ENCODE data around the gene BRSK1. TPM values are rescaled to one million over a fixed set of nuclear protein-coding genes. Genes with fewer than 3 reads are reported as not detected.

Gene BRSK1
- total RNA-seq, 4 donors from 2014 or later: 0.68 to 2.3 (median 1.6) TPM

DNA sequence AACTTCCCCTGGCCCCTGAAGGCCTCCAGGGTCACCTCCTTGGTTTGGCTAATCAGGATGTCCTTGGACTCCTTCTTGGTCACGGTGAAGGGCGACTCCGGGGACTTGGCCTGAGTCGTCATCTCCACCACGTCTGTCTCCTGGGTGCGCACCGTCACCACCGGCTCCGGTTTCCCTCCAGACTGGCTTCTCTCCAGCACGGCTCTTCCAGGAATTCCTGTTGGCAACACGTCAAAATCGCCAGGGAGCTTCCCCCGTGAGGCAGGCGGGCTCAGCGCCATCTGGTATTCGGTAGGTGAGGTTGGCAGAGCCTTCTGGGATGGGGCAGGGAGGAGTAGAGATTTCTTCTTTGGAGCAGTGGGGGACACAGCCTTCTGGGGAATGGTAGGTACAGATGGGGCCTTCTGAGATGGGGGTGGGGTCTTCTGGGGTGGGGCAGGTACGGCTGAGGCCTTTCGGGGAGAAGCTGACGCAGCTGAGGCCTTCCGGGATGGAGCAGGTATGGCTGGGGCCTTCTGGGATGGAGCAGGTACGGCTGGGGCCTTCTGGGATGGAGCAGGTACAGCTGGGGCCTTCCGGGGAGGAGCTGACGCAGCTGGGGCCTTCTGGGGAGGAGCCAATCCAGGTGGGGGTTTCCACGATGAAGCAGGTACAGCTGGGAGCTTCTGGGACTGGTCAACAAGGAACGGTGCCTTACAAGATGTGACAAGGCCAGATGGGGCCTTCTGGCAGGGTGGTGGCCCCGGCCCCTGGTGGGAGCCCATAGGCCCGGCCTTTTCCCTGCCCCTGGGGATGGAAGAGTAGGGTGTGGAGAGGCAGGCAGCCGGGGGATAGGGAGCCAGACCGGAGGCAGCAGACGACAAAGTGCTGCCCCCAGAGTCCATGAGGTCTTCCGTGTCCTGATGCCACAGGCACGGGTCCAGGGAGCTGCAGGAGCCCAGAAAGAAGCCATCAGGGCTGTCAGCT, 75.4 kb downstream of the BRSK1 start:
- Histone ChIP-seq H3K4me3 (no peak overlapping the region), H3K9me3 (no peaks in the 10 kb centered on the region), H3K27ac (no peak overlapping the region), H3K36me3 (no peaks in the 10 kb centered on the region), H3K4me1 (peaks cover 12% of the 10 kb centered on the region), H3K27me3 (peaks cover 25% of the 10 kb centered on the region)
- WGBS: 63% methylated on average over 30 of the region's 32 CpGs
- TF ChIP-seq POLR2A (IDR thresholded peaks at IDR 0.05) (no peak), EP300 (IDR thresholded peaks at IDR 0.05) (no peak), POLR2AphosphoS5 (IDR thresholded peaks at IDR 0.05) (no peak)
- TF ChIP-seq, protein P1, sequence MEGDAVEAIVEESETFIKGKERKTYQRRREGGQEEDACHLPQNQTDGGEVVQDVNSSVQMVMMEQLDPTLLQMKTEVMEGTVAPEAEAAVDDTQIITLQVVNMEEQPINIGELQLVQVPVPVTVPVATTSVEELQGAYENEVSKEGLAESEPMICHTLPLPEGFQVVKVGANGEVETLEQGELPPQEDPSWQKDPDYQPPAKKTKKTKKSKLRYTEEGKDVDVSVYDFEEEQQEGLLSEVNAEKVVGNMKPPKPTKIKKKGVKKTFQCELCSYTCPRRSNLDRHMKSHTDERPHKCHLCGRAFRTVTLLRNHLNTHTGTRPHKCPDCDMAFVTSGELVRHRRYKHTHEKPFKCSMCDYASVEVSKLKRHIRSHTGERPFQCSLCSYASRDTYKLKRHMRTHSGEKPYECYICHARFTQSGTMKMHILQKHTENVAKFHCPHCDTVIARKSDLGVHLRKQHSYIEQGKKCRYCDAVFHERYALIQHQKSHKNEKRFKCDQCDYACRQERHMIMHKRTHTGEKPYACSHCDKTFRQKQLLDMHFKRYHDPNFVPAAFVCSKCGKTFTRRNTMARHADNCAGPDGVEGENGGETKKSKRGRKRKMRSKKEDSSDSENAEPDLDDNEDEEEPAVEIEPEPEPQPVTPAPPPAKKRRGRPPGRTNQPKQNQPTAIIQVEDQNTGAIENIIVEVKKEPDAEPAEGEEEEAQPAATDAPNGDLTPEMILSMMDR (IDR thresholded peaks at IDR 0.05): no peak
- DNase-seq (ENCODE audit: low spot score in 2 of 2): no peak

DNA sequence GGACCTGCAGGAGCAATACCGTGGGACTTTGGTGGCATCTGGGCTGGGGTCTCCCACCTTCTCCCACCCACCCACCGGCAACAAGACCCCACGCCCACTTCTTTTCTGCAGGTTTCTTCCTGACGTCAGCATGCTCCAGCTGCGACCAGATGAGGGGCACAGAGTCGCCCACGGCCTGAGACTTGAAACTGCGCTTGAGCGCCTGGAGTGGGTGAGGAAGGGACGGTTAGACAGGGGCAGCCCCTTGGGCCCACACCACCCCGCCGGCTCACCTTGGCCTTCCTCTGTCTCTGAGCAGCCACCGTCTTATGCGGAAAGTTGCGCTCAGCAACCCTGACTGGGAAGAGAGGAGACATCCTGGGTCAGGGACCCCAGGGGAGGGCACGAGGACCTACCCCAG, 77.1 kb downstream of the BRSK1 start:
- no peak for DNase-seq (ENCODE audit: low spot score in 2 of 2)
- Histone ChIP-seq H3K27me3 (peaks cover 17% of the 10 kb centered on the region), H3K4me3 (no peak overlapping the region), H3K4me1 (no peaks in the 10 kb centered on the region), H3K27ac (no peak overlapping the region), H3K36me3 (no peaks in the 10 kb centered on the region), H3K9me3 (no peaks in the 10 kb centered on the region)
- TF ChIP-seq, protein P1 (IDR thresholded peaks at IDR 0.05): no peak
- TF ChIP-seq POLR2AphosphoS5 (IDR thresholded peaks at IDR 0.05): no peak
- TF ChIP-seq EP300 (IDR thresholded peaks at IDR 0.05): no peak
- TF ChIP-seq POLR2A (IDR thresholded peaks at IDR 0.05): no peak
- WGBS: 90% methylated on average over 6 of the region's 16 CpGs

Other genes with a start within 250 kb of the BRSK1 start
- gene GP6, start 245.7 kb upstream of the BRSK1 start, total RNA-seq: 1 to 10 TPM in 2 of 4 donors, under 1 TPM in 1, not detected in 1; 0.42 to 2.6 (median 1.7) TPM
- 100 to 1,000 TPM in 2 of 4 donors, 10 to 100 TPM in 2; 70.6 to 225 (median 108) TPM for gene RDH13, start 220.8 kb upstream of the BRSK1 start, total RNA-seq
- 100 to 1,000 TPM; 243 to 384 (median 304) TPM for gene EPS8L1, start 208.1 kb upstream of the BRSK1 start, total RNA-seq
- 100 to 1,000 TPM in 1 of 4 donors, 10 to 100 TPM in 3; 51.7 to 126 (median 78.7) TPM for gene PPP1R12C, start 166.4 kb upstream of the BRSK1 start, total RNA-seq
- gene TNNT1, start 134.8 kb upstream of the BRSK1 start, total RNA-seq: 10 to 100 TPM; 13.6 to 46.7 (median 19.6) TPM
- 1 to 10 TPM; 1.7 to 4.7 (median 3.2) TPM for gene TNNI3, start 126.3 kb upstream of the BRSK1 start, total RNA-seq
- gene DNAAF3, start 117.4 kb upstream of the BRSK1 start, total RNA-seq: 10 to 100 TPM in 1 of 4 donors, 1 to 10 TPM in 1, under 1 TPM in 2; 0.48 to 10.6 (median 3.1) TPM
- 1 to 10 TPM in 3 of 4 donors, not detected in 1; 1.1 to 7.8 (median 6.8) TPM for gene SYT5, start 103.7 kb upstream of the BRSK1 start, total RNA-seq
- gene PTPRH, start 74.5 kb upstream of the BRSK1 start, total RNA-seq: 1 to 10 TPM in 2 of 4 donors, under 1 TPM in 1, not detected in 1; 0.34 to 1.4 (median 1.1) TPM
- gene TMEM86B, start 55.2 kb upstream of the BRSK1 start, total RNA-seq: 1 to 10 TPM; 2.0 to 9.4 (median 4.2) TPM
- 10 to 100 TPM; 49.0 to 56.2 (median 51.3) TPM for gene PPP6R1, start 25.0 kb upstream of the BRSK1 start, total RNA-seq
- 10 to 100 TPM; 17.9 to 46.7 (median 36.7) TPM for gene HSPBP1, start 3.9 kb upstream of the BRSK1 start, total RNA-seq
- gene TMEM150B, start 41.3 kb downstream of the BRSK1 start, total RNA-seq: not detected
- gene KMT5C, start 55.9 kb downstream of the BRSK1 start, total RNA-seq: 10 to 100 TPM; 17.3 to 61.8 (median 39.1) TPM
- gene COX6B2, start 70.7 kb downstream of the BRSK1 start, total RNA-seq: 1 to 10 TPM in 3 of 4 donors, under 1 TPM in 1; 0.47 to 1.9 (median 1.3) TPM
- not detected for gene GARIN5B, start 79.3 kb downstream of the BRSK1 start, total RNA-seq
- gene IL11, start 86.5 kb downstream of the BRSK1 start, total RNA-seq: 1 to 10 TPM in 3 of 4 donors, under 1 TPM in 1; 0.97 to 1.7 (median 1.2) TPM
- gene TMEM190, start 92.8 kb downstream of the BRSK1 start, total RNA-seq: not detected
- gene TMEM238, start 100.3 kb downstream of the BRSK1 start, total RNA-seq: 10 to 100 TPM in 3 of 4 donors, 1 to 10 TPM in 1; 6.3 to 37.1 (median 29.3) TPM
- 100 to 1,000 TPM; 605 to 767 (median 714) TPM for gene RPL28, start 101.9 kb downstream of the BRSK1 start, total RNA-seq
- gene UBE2S, start 123.8 kb downstream of the BRSK1 start, total RNA-seq: 10 to 100 TPM in 2 of 4 donors, 1 to 10 TPM in 2; 7.4 to 17.0 (median 12.2) TPM
- gene SHISA7, start 159.3 kb downstream of the BRSK1 start, total RNA-seq: under 1 TPM in 2 of 4 donors, not detected in 2; 0.08 to 0.26 TPM
- gene ISOC2, start 177.6 kb downstream of the BRSK1 start, total RNA-seq: 10 to 100 TPM; 44.7 to 97.2 (median 87.5) TPM
- gene C19orf85, start 180.8 kb downstream of the BRSK1 start, total RNA-seq: not detected
- gene ZNF628, start 192.6 kb downstream of the BRSK1 start, total RNA-seq: 10 to 100 TPM; 17.3 to 22.9 (median 19.8) TPM
- gene NAT14, start 201.2 kb downstream of the BRSK1 start, total RNA-seq: 1 to 10 TPM; 2.4 to 4.8 (median 4.0) TPM
- gene SSC5D, start 204.4 kb downstream of the BRSK1 start, total RNA-seq: 1 to 10 TPM in 2 of 4 donors, under 1 TPM in 2; 0.57 to 2.1 (median 1.0) TPM